Hematopoietic multipotent progenitor cell treated with erythropoietin and hydrocortisone succinate and interleukin-3 and kit ligand, for 6 days (in vitro differentiated cells): ENCODE results near the gene ADAM19.

Experiments used
- DNase-seq: peaks from one replicate; pipeline ENCODE4 v3.0.0-alpha.2; 2015

The ADAM19 gene

GRCh38 chr5:157541447-157542118 is 34.0 kb downstream of the ADAM19 start:
- no peak for DNase-seq

- DNase-seq = no peak
Measured at GRCh38 chr5:157540707-157541446, 34.7 kb downstream of the ADAM19 start.

GRCh38 chr5:157540124-157540523 is 35.5 kb downstream of the ADAM19 start:
- no peak for DNase-seq

- no peak for DNase-seq
Measured at GRCh38 chr5:157539503-157540022, 36.0 kb downstream of the ADAM19 start.

- DNase-seq = no peak
Measured at GRCh38 chr5:157538311-157538710, 37.3 kb downstream of the ADAM19 start.

GRCh38 chr5:157535042-157535865 is 40.3 kb downstream of the ADAM19 start:
- DNase-seq = peak; percentile 24

GRCh38 chr5:157533011-157533481 is 42.5 kb downstream of the ADAM19 start:
- DNase-seq = no peak

- DNase-seq = no peak
Measured at GRCh38 chr5:157532022-157532421, 43.6 kb downstream of the ADAM19 start.

GRCh38 chr5:157530226-157530972 is 45.2 kb downstream of the ADAM19 start:
- DNase-seq = peak; percentile 41

- DNase-seq = no peak
Measured at GRCh38 chr5:157529002-157529401, 46.6 kb downstream of the ADAM19 start.

- no peak for DNase-seq
Measured at GRCh38 chr5:157528036-157528632, 47.4 kb downstream of the ADAM19 start.

GRCh38 chr5:157524887-157525286 is 50.7 kb downstream of the ADAM19 start:
- DNase-seq = no peak

- DNase-seq = no peak
Measured at GRCh38 chr5:157523976-157524375, 51.6 kb downstream of the ADAM19 start.

- no peak for DNase-seq
Measured at GRCh38 chr5:157521704-157522029, 53.9 kb downstream of the ADAM19 start.

- DNase-seq = no peak
Measured at GRCh38 chr5:157520911-157521703, 54.5 kb downstream of the ADAM19 start.

- DNase-seq = no peak
Measured at GRCh38 chr5:157519579-157520253, 55.9 kb downstream of the ADAM19 start.

GRCh38 chr5:157518963-157519362 is 56.6 kb downstream of the ADAM19 start:
- no peak for DNase-seq

- DNase-seq = no peak
Measured at GRCh38 chr5:157516626-157517325, 58.8 kb downstream of the ADAM19 start.

GRCh38 chr5:157516006-157516405 is 59.6 kb downstream of the ADAM19 start:
- no peak for DNase-seq

GRCh38 chr5:157514974-157515373 is 60.6 kb downstream of the ADAM19 start:
- DNase-seq = no peak
